GM23338 (cell line): ENCODE results near the gene RABL6.

Source experiments
- CTCF ChIP-seq, 2 experiments: fragments of 200-600 bp in 1 of 2; sonication (generic) in 1 of 2; conservative IDR thresholded peaks; 2 replicates each; pipeline versions ENCODE4 v1.5.1 to v1.6.1; 2016 to 2017; ENCODE audit warnings: antibody characterized with exemption in 2 of 2, low read depth in 2 of 2, mild to moderate bottlenecking in 2 of 2, moderate library complexity in 1 of 2
- EZH2 ChIP-seq: fragments of 200-600 bp; sonication (generic); IDR thresholded peaks from one replicate; pipeline ENCODE4 v1.8.0; 2017; ENCODE audit warnings: antibody characterized with exemption, mild to moderate bottlenecking, low read depth; ENCODE audit not compliant: unreplicated experiment

- TF ChIP-seq EZH2 (no peak), CTCF (conservative IDR thresholded peaks at IDR 0.05; ENCODE audit: low read depth in 2 of 2) (no peak)
Observed at GRCh38 chr9:136865768-136866103, 58.0 kb downstream of the RABL6 start.
